Medulla oblongata (tissue), 1 donor: Measurements from ENCODE around the gene HS6ST3.
A peak's percentile ranks its signal among the peaks of the same experiment; 100 is the strongest.
"Not testable (repeated sequence)": the region's sequence is repeated elsewhere in the genome, so short reads cannot be mapped to it uniquely, and the experiment has no call there.

Experiments used
- DNase-seq: peaks from one replicate; pipeline ENCODE4 v3.0.0-alpha.2; 2015; ENCODE audit errors: extremely low spot score

Gene HS6ST3

GRCh38 chr13:96091164-96092117 is 1.5 kb downstream of the HS6ST3 start:
- DNase-seq = peak; percentile 47

- DNase-seq = no peak
Measured at GRCh38 chr13:96093296-96094006, 3.5 kb downstream of the HS6ST3 start.

- DNase-seq = no peak
Measured at GRCh38 chr13:96100457-96101220, 10.7 kb downstream of the HS6ST3 start.

GRCh38 chr13:96104516-96104915 is 14.6 kb downstream of the HS6ST3 start:
- no peak for DNase-seq

- not testable (repeated sequence) for DNase-seq
Measured at GRCh38 chr13:96108072-96108471, 18.2 kb downstream of the HS6ST3 start.

GRCh38 chr13:96109125-96109524 is 19.2 kb downstream of the HS6ST3 start:
- no peak for DNase-seq

- no peak for DNase-seq
Measured at GRCh38 chr13:96112936-96113335, 23.0 kb downstream of the HS6ST3 start.

- DNase-seq = not testable (repeated sequence)
Measured at GRCh38 chr13:96115368-96115767, 25.5 kb downstream of the HS6ST3 start.

GRCh38 chr13:96119921-96120320 is 30.0 kb downstream of the HS6ST3 start:
- no peak for DNase-seq

- no peak for DNase-seq
Measured at GRCh38 chr13:96130818-96131340, 41.0 kb downstream of the HS6ST3 start.

- peak; percentile 56 for DNase-seq
Measured at GRCh38 chr13:96141032-96141431, 51.1 kb downstream of the HS6ST3 start.

GRCh38 chr13:96159725-96160124 is 69.8 kb downstream of the HS6ST3 start:
- no peak for DNase-seq

GRCh38 chr13:96161141-96161540 is 71.2 kb downstream of the HS6ST3 start:
- no peak for DNase-seq

GRCh38 chr13:96165840-96166239 is 75.9 kb downstream of the HS6ST3 start:
- DNase-seq = no peak

GRCh38 chr13:96172066-96172465 is 82.2 kb downstream of the HS6ST3 start:
- no peak for DNase-seq

- DNase-seq = no peak
Measured at GRCh38 chr13:96178759-96179158, 88.9 kb downstream of the HS6ST3 start.

- no peak for DNase-seq
Measured at GRCh38 chr13:96179309-96179708, 89.4 kb downstream of the HS6ST3 start.

- no peak for DNase-seq
Measured at GRCh38 chr13:96181911-96182310, 92.0 kb downstream of the HS6ST3 start.

GRCh38 chr13:96185818-96186217 is 95.9 kb downstream of the HS6ST3 start:
- DNase-seq = no peak

GRCh38 chr13:96191367-96191766 is 101.5 kb downstream of the HS6ST3 start:
- no peak for DNase-seq

- DNase-seq = no peak
Measured at GRCh38 chr13:96193728-96194310, 103.9 kb downstream of the HS6ST3 start.
